Hepatocyte (in vitro differentiated cells): ENCODE measurements around the gene MTPN. TPM values are rescaled to one million over a fixed set of nuclear protein-coding genes. Genes with fewer than 3 reads are reported as not detected.

Experiments used
- DNase-seq: peaks from one replicate; pipeline ENCODE4 v3.0.0-alpha.2; 2016; ENCODE audit warnings: low spot score
- H2AFZ ChIP-seq: fragments of 200-600 bp; sonication (generic); 2 replicates; pipeline ENCODE4 v1.6.0; 2016; ENCODE audit warnings: antibody characterized with exemption, mild to moderate bottlenecking
- H3K27ac ChIP-seq: fragments of 200-600 bp; sonication (generic); 2 replicates; pipeline ENCODE4 v1.5.1; 2016; ENCODE audit warnings: mild to moderate bottlenecking
- H3K27me3 ChIP-seq: fragments of 200-600 bp; sonication (generic); 2 replicates; pipeline ENCODE4 v1.6.1; 2016
- H3K36me3 ChIP-seq: fragments of 200-600 bp; sonication (generic); replicated peaks from 2 replicates; pipeline ENCODE4 v1.5.1; 2016; ENCODE audit warnings: low read depth; ENCODE audit not compliant: insufficient read depth
- H3K4me1 ChIP-seq: fragments of 200-600 bp; sonication (generic); 2 replicates; pipeline ENCODE4 v1.5.1; 2016; ENCODE audit warnings: mild to moderate bottlenecking, moderate library complexity; ENCODE audit not compliant: insufficient read depth
- H3K4me2 ChIP-seq: fragments of 200-600 bp; sonication (generic); 2 replicates; pipeline ENCODE4 v1.6.0; 2016
- H3K4me3 ChIP-seq: fragments of 200-600 bp; sonication (generic); 2 replicates; pipeline ENCODE4 v1.5.1; 2016; ENCODE audit warnings: mild to moderate bottlenecking
- H3K79me2 ChIP-seq: fragments of 200-600 bp; sonication (generic); 2 replicates; pipeline ENCODE4 v1.6.0; 2017; ENCODE audit warnings: mild to moderate bottlenecking
- H3K9me2 ChIP-seq: fragments of 200-600 bp; sonication (generic); replicated peaks from 2 replicates; pipeline ENCODE4 v1.6.0; 2017; ENCODE audit warnings: mild to moderate bottlenecking; ENCODE audit not compliant: insufficient read depth
- H3K9me3 ChIP-seq: fragments of 200-600 bp; sonication (generic); 2 replicates; pipeline ENCODE4 v1.5.1; 2016; ENCODE audit warnings: low read depth, mild to moderate bottlenecking
- H4K20me1 ChIP-seq: fragments of 200-600 bp; sonication (generic); 2 replicates; pipeline ENCODE4 v1.6.0; 2016; ENCODE audit warnings: mild to moderate bottlenecking; ENCODE audit not compliant: insufficient read depth, poor library complexity, severe bottlenecking
- EZH2 ChIP-seq: fragments of 200-600 bp; sonication (generic); IDR thresholded peaks from 2 replicates; pipeline ENCODE4 v1.6.1; 2016; ENCODE audit warnings: antibody characterized with exemption, mild to moderate bottlenecking, borderline replicate concordance
- EZH2phosphoT487 ChIP-seq: fragments of 200-600 bp; sonication (generic); IDR thresholded peaks from one replicate; pipeline ENCODE4 v1.6.1; 2018; ENCODE audit warnings: antibody characterized with exemption, mild to moderate bottlenecking, low read depth, moderate library complexity; ENCODE audit not compliant: unreplicated experiment, severe bottlenecking
- WGBS: methylation state at CpG from one replicate; pipeline ENCODE4 v1.1.6; 2016; ENCODE audit warnings: low lambda C conversion rate; ENCODE audit errors: missing lambda C conversion rate; 5-methylcytosine and 5-hydroxymethylcytosine counted together
- polyA plus RNA-seq: library from polyadenylated mRNA; unstranded; fragments of >200 nt; fragmentation: Nextera tagmentation; extraction: Ambion mirVana; gene quantifications from 2 replicates; pipeline ENCODE4 v1.2.1, GENCODE V29; 2016
- small RNA-seq: library from RNA; depleted of rRNA; stranded (forward); fragments of <200 nt; gene quantifications from one replicate; pipeline ENCODE3, GENCODE V24; 2014
- total RNA-seq: library from RNA; depleted of rRNA; stranded (reverse); fragments of >200 nt; gene quantifications from 2 replicates; pipeline ENCODE4 v1.2.3, GENCODE V29; 2014

MTPN gene
- total and polyA plus RNA-seq, 2 experiments from 2014 or later = 32.8 to 131 TPM

DNA sequence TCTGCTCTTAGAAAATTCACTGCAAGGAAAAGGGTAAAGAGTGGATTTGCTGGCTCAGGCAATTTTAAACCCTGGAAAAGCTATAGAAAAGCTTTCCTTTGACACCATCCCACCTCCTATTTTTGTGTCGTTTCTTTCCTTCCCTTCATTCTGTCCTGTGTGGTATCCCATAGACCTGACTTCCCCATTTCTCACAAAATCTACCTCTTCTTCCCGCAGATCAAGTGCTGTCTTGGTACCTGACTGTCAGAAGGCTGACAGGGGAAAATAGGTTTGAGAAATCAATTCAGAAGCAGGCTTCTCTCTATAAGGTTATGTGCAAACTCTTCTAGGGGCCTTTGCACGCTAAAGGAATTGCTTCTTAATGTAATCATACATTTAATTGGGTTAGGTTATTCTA lies 98.9 kb downstream of the MTPN start:
- Histone ChIP-seq H4K20me1 (no peaks in the 10 kb centered on the region), H3K4me2 (no peak overlapping the region), H3K27ac (peak overlapping the region; percentile 46), H3K9me2 (no peaks in the 10 kb centered on the region), H3K4me3 (no peak overlapping the region), H3K4me1 (peaks cover 6% of the 10 kb centered on the region), H3K79me2 (no peaks in the 10 kb centered on the region), H2AFZ (no peak overlapping the region), H3K27me3 (no peaks in the 10 kb centered on the region), H3K9me3 (no peaks in the 10 kb centered on the region), H3K36me3 (no peaks in the 10 kb centered on the region)
- no peak for DNase-seq
- no peak for TF ChIP-seq EZH2phosphoT487
- TF ChIP-seq EZH2 = no peak
- 87% methylated on average over 3 of the region's 3 CpGs for WGBS

- Histone ChIP-seq H3K9me2 (no peaks in the 10 kb centered on the region), H3K36me3 (no peaks in the 10 kb centered on the region), H3K4me3 (no peak overlapping the region), H3K27ac (peak overlapping the region; percentile 46), H4K20me1 (no peaks in the 10 kb centered on the region), H3K4me2 (no peak overlapping the region), H2AFZ (no peak overlapping the region), H3K79me2 (no peaks in the 10 kb centered on the region), H3K4me1 (peaks cover 6% of the 10 kb centered on the region), H3K9me3 (no peaks in the 10 kb centered on the region), H3K27me3 (no peaks in the 10 kb centered on the region)
- WGBS = 57% methylated on average over 5 of the region's 5 CpGs
- no peak for TF ChIP-seq EZH2phosphoT487
- peak; percentile 76 for DNase-seq
Observed at GRCh38 chr7:135877805-135878204, 99.4 kb downstream of the MTPN start.

Small RNAs within 50 kb of the gene (small RNA-seq; reads per million reads assigned to genes)
- not detected for gene RNU6-223P

Other genes with a start within 250 kb of the MTPN start
- 0.13 TPM in 1 of 2 replicates, not detected in the other for gene SLC13A4, start 249.2 kb downstream of the MTPN start, total RNA-seq
- 0.93 TPM in 1 of 2 replicates, not detected in the other for gene SLC13A4, start 249.2 kb downstream of the MTPN start, polyA plus RNA-seq
- not detected in 2 replicates for gene FAM180A, start 228.5 kb downstream of the MTPN start, total RNA-seq
- gene FAM180A, start 228.5 kb downstream of the MTPN start, polyA plus RNA-seq = not detected in 2 replicates